Pancreas (tissue), 10 donors: ENCODE data around the gene RIN2. TPM values are rescaled to one million over a fixed set of nuclear protein-coding genes. Genes with fewer than 3 reads are reported as not detected.

Experiments
- ATAC-seq, 4 donors: fragments of 200-7000 bp; cut with Tn5 transposase; one replicate each; pipeline versions ENCODE4 v1.8.0 to v1.9.1; 2020; ENCODE audit warnings: mild to moderate bottlenecking in 4 of 4, moderate library complexity in 4 of 4
- DNase-seq, 6 donors: peaks; one replicate each; pipeline ENCODE4 v3.0.0-alpha.2; 2020
- FAIRE-seq: peaks from 2 replicates; lab custom pipeline; 2012; peaks lifted over from hg19 to GRCh38; lab: Jason Lieb, UNC
- H3K27ac ChIP-seq, 4 donors: fragments of 200-600 bp; sonication (generic); 1 replicate in 3 of 4; 2 replicates in 1 of 4; pipeline versions ENCODE4 v1.5.0 to v1.8.0; 2020
- H3K27me3 ChIP-seq, 4 donors: fragments of 200-600 bp; one replicate each; pipeline ENCODE4 v1.8.0; 2021
- H3K36me3 ChIP-seq, 3 donors: fragments of 200-600 bp; sonication (generic) in 1 of 3; one replicate each; pipeline versions ENCODE4 v1.5.0 to v1.8.0; 2020 to 2021
- H3K4me1 ChIP-seq, 3 donors: fragments of 200-600 bp; one replicate each; pipeline ENCODE4 v1.8.0; 2021
- H3K4me3 ChIP-seq, 4 donors: fragments of 200-600 bp; sonication (generic) in 2 of 4; one replicate each; pipeline versions ENCODE4 v1.5.0 to v1.8.0; 2020 to 2021
- H3K9me3 ChIP-seq, 4 donors: fragments of 200-600 bp; one replicate each; pipeline ENCODE4 v1.8.0; 2021
- WGBS, 2 donors: extraction: QIAGEN DNeasy Blood & Tissue Kit; methylation state at CpG; one replicate each; pipeline ENCODE4 v1.1.7; 2013; 5-methylcytosine and 5-hydroxymethylcytosine counted together
- intact Hi-C, 3 donors: fragments of 100-400 bp; cut with DNase I; formaldehyde crosslinking; loops; one replicate each; pipeline versions ENCODE4 v1.11.1 to v1.14.2; 2022
- polyA plus RNA-seq, 2 donors: library from polyadenylated mRNA; stranded (reverse); fragments of 200-250 nt; gene quantifications; one replicate each; pipeline ENCODE4 v1.2.3, GENCODE V29; 2013
- total RNA-seq, 6 donors: library from RNA; stranded (reverse); fragmentation: NEBNext Ultra II Directional in 4 of 6; extraction: Animal tissue kit (Norgen Biotek cat#: 25700) in 4 of 6; gene quantifications; one replicate each; pipeline versions ENCODE4 v1.2.1 to v1.2.4, GENCODE V29; 2021 to 2023
- TF ChIP-seq, protein P1 (sequence below), 4 donors: fragments of 200-600 bp; sonication (generic) in 3 of 4; IDR thresholded peaks; one replicate each; pipeline versions ENCODE4 v1.5.0 to v1.8.0; 2021; ENCODE audit warnings: antibody characterized with exemption in 4 of 4
- donor health status: healthy with polysubstance abuse.
- donor health status: DM: no; HTN: no; CAD: no; lungs with moderate emphysema.
- donor health status: DM: no; HTN: no; CAD: no.
- donor health status: control.
- donor health status: control.
- donor health status: Bipolar disorder and iron deficiency.
- donor health status: DM: yes; HTN: yes; CAD: no.
- donor health status: DM: no; HTN: no; CAD: no.
- donor health status: DM: no; HTN: no; CAD: no.
- donor health status: DM: yes; HTN: yes; CAD: no.

The RIN2 gene
- total and polyA plus RNA-seq, 8 donors: 10.2 to 42.6 (median 21.6) TPM

DNA sequence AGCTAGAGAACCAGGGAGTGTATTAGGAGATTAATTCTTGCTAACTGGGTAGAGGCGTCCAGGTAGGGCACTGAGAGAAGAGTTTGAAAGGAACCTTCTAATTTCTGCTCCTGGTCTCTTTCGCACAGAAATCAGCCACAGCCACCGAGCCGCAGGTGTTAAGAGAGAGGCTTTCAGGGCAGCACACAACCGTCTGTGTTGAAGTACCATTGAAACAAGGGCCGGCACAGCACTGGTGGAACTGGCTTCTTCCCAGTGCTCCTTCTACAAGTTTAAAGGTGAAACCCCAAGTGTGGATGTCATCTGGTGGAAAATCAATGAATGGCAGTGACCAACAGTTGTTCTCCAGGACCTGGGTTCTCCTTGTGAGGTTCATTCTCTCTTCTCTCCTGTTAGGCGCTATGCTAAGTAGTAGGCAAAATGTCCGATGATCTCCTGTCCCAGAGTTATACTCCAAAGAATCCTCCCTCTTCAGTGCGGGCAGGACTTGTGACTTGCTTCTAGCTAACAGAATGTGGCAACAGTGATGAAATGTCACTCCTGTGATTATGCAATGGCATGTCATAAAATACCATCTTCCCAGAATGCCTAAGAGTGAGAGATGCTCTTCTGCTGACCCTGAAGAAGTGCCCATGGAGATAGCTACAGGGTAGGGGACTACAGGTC, 15.0 kb upstream of the RIN2 start:
- H3K36me3 ChIP-seq: no peaks in the 10 kb centered on the region
- TF ChIP-seq, protein P1, sequence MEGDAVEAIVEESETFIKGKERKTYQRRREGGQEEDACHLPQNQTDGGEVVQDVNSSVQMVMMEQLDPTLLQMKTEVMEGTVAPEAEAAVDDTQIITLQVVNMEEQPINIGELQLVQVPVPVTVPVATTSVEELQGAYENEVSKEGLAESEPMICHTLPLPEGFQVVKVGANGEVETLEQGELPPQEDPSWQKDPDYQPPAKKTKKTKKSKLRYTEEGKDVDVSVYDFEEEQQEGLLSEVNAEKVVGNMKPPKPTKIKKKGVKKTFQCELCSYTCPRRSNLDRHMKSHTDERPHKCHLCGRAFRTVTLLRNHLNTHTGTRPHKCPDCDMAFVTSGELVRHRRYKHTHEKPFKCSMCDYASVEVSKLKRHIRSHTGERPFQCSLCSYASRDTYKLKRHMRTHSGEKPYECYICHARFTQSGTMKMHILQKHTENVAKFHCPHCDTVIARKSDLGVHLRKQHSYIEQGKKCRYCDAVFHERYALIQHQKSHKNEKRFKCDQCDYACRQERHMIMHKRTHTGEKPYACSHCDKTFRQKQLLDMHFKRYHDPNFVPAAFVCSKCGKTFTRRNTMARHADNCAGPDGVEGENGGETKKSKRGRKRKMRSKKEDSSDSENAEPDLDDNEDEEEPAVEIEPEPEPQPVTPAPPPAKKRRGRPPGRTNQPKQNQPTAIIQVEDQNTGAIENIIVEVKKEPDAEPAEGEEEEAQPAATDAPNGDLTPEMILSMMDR (IDR thresholded peaks at IDR 0.05): no peak
- FAIRE-seq: no peak
- no peaks in the 10 kb centered on the region for H3K27me3 ChIP-seq
- H3K9me3 ChIP-seq: no peaks in the 10 kb centered on the region
- H3K27ac ChIP-seq: no peak overlapping the region
- 69 to 89% methylated on average over 9 of the region's 9 CpGs for WGBS, 2 donors
- intact Hi-C loops: loop anchor here in 1 of 3 donors (10.0 kb wide), 1 partner anchor 48 kb away; no protein-coding TSS in a partner anchor
- DNase-seq: no peak
- no peaks in the 10 kb centered on the region for H3K4me1 ChIP-seq
- no peak overlapping the region for H3K4me3 ChIP-seq
- no peak for ATAC-seq

GRCh38 chr20:19743640-19743995, 14.4 kb upstream of the RIN2 start:
- no peak for FAIRE-seq
- TF ChIP-seq, protein P1 (IDR thresholded peaks at IDR 0.05): no peak
- 35 to 58% methylated on average over 1 of the region's 1 CpG for WGBS, 2 donors
- ATAC-seq: no peak
- intact Hi-C loops: loop anchor here in 1 of 3 donors (10.0 kb wide), 1 partner anchor 49 kb away; no protein-coding TSS in a partner anchor
- no peak overlapping the region for H3K4me3 ChIP-seq
- no peak for DNase-seq
- H3K27ac ChIP-seq: no peak overlapping the region
- no peaks in the 10 kb centered on the region for H3K27me3 ChIP-seq
- no peaks in the 10 kb centered on the region for H3K36me3 ChIP-seq
- H3K4me1 ChIP-seq: no peaks in the 10 kb centered on the region
- H3K9me3 ChIP-seq: no peaks in the 10 kb centered on the region

GRCh38 chr20:19745106-19745505, 13.0 kb upstream of the RIN2 start:
- H3K27me3 ChIP-seq: no peaks in the 10 kb centered on the region
- 86 to 92% methylated on average over 3 of the region's 3 CpGs for WGBS, 2 donors
- no peak overlapping the region for H3K27ac ChIP-seq
- no peaks in the 10 kb centered on the region for H3K9me3 ChIP-seq
- intact Hi-C loops: loop anchor here in 1 of 3 donors (10.0 kb wide), 1 partner anchor 50 kb away; no protein-coding TSS in a partner anchor
- TF ChIP-seq, protein P1 (IDR thresholded peaks at IDR 0.05): no peak
- no peaks in the 10 kb centered on the region for H3K4me1 ChIP-seq
- FAIRE-seq (no peak), DNase-seq (no peak), ATAC-seq (no peak)
- H3K4me3 ChIP-seq: no peak overlapping the region
- no peaks in the 10 kb centered on the region for H3K36me3 ChIP-seq

- H3K4me1 ChIP-seq: no peaks in the 10 kb centered on the region
- 47 to 53% methylated on average over 1 of the region's 1 CpG for whole genome bisulfite sequencing, 2 donors
- TF ChIP-seq, protein P1 (IDR thresholded peaks at IDR 0.05): no peak
- DNase-seq: no peak
- no peaks in the 10 kb centered on the region for H3K36me3 ChIP-seq
- H3K4me3 ChIP-seq: no peak overlapping the region
- no peaks in the 10 kb centered on the region for H3K9me3 ChIP-seq
- intact Hi-C loops: loop anchor here in 1 of 3 donors (10.0 kb wide), 1 partner anchor 51 kb away; no protein-coding TSS in a partner anchor
- no peak for ATAC-seq
- H3K27ac ChIP-seq: no peak overlapping the region
- no peaks in the 10 kb centered on the region for H3K27me3 ChIP-seq
- FAIRE-seq: no peak
These were observed 12.5 kb upstream of the RIN2 start for GRCh38 chr20:19745584-19745983.

- intact Hi-C loops: loop anchor here in 1 of 3 donors (10.0 kb wide), 1 partner anchor 52 kb away; no protein-coding TSS in a partner anchor
- 93 to 96% methylated on average over 1 of the region's 1 CpG for WGBS, 2 donors
- Histone ChIP-seq H3K9me3 (no peaks in the 10 kb centered on the region), H3K36me3 (no peaks in the 10 kb centered on the region), H3K27me3 (no peaks in the 10 kb centered on the region), H3K4me3 (no peak overlapping the region), H3K27ac (no peak overlapping the region), H3K4me1 (no peaks in the 10 kb centered on the region)
- FAIRE-seq (no peak), DNase-seq (no peak), ATAC-seq (no peak)
- TF ChIP-seq, protein P1 (IDR thresholded peaks at IDR 0.05): no peak
These were observed 11.7 kb upstream of the RIN2 start for GRCh38 chr20:19746396-19746795.
